ENCODE measurements around the gene LIMS1. TPM values are rescaled to one million over a fixed set of nuclear protein-coding genes. Genes with fewer than 3 reads are reported as not detected.
A peak's percentile ranks its signal among the peaks of the same experiment; 100 is the strongest.

Gene LIMS1
- total RNA-seq, result 100 to 1,000 TPM in 1 of 5 donors, 10 to 100 TPM in 4; 21.0 to 136 (median 35.2) TPM
- polyA plus RNA-seq, result 10 to 100 TPM; 11.9 to 33.3 (median 33.1) TPM
- long read RNA-seq, donor 1, full-length matches to known transcripts, result 7 of 19 reads
- long read RNA-seq, donor 1, partial matches to known transcripts, result 12 of 19 reads
- long read RNA-seq, donor 1, other reads (novel, unspliced or antisense), result 0 of 19 reads
- long read RNA-seq, donor 2, full-length matches to known transcripts, result 10 of 17 reads
- long read RNA-seq, donor 2, partial matches to known transcripts, result 7 of 17 reads
- long read RNA-seq, donor 2, other reads (novel, unspliced or antisense), result 0 of 17 reads
- long read RNA-seq, donor 3, full-length matches to known transcripts, result 8 of 23 reads
- long read RNA-seq, donor 3, partial matches to known transcripts, result 15 of 23 reads
- long read RNA-seq, donor 3, other reads (novel, unspliced or antisense), result 0 of 23 reads
- long read RNA-seq, donor 4, full-length matches to known transcripts, result 1 of 1 reads
- long read RNA-seq, donor 4, partial matches to known transcripts, result 0 of 1 reads
- long read RNA-seq, donor 4, other reads (novel, unspliced or antisense), result 0 of 1 reads
- long read RNA-seq, donor 5, full-length matches to known transcripts, result 11 of 18 reads
- long read RNA-seq, donor 5, partial matches to known transcripts, result 7 of 18 reads
- long read RNA-seq, donor 5, other reads (novel, unspliced or antisense), result 0 of 18 reads
- long read RNA-seq, donor 6, result 0 reads
- long read RNA-seq, donor 7, full-length matches to known transcripts, result 7 of 7 reads
- long read RNA-seq, donor 7, partial matches to known transcripts, result 0 of 7 reads
- long read RNA-seq, donor 7, other reads (novel, unspliced or antisense), result 0 of 7 reads
- long read RNA-seq, donor 8, full-length matches to known transcripts, result 13 of 18 reads
- long read RNA-seq, donor 8, partial matches to known transcripts, result 5 of 18 reads
- long read RNA-seq, donor 8, other reads (novel, unspliced or antisense), result 0 of 18 reads
- long read RNA-seq, donor 9, full-length matches to known transcripts, result 6 of 6 reads
- long read RNA-seq, donor 9, partial matches to known transcripts, result 0 of 6 reads
- long read RNA-seq, donor 9, other reads (novel, unspliced or antisense), result 0 of 6 reads
- long read RNA-seq, donor 10, full-length matches to known transcripts, result 4 of 4 reads
- long read RNA-seq, donor 10, partial matches to known transcripts, result 0 of 4 reads
- long read RNA-seq, donor 10, other reads (novel, unspliced or antisense), result 0 of 4 reads

GRCh38 chr2:108533832-108534583, at the start of gene LIMS1:
TSS of gene LIMS1 (plus strand) at chr2:108534470. CDS start at chr2:108534563, 93 bp downstream.
- Histone ChIP-seq H3K4me3 (peak within 1 kb of the TSS; percentile 60 to 66 (median 66)), H3K27me3 (no peaks in the 10 kb centered on the region), H3K27ac (peak within 1 kb of the TSS; percentile 92 to 99 (median 95)), H3K36me3 (no peaks in the 10 kb centered on the region), H3K9me3 (no peaks in the 10 kb centered on the region), H3K4me1 (peaks cover 16 to 51% (median 41%) of the 10 kb centered on the region in 4 donors)
- DNase-seq, result peak; percentile 93 to 97
- TF ChIP-seq POLR2A (IDR thresholded peaks at IDR 0.05) (peak in 1 of 4 donors; percentile 37), POLR2AphosphoS5 (IDR thresholded peaks at IDR 0.05) (peak; percentile 60 to 79 (median 69)), EP300 (IDR thresholded peaks at IDR 0.05) (no peak), CTCF (IDR thresholded peaks at IDR 0.05) (peak in 1 of 7 experiments; percentile 25)
- 0 to 1% (median 1%) methylated on average over 15 to 74 of the region's 87 CpGs for WGBS, 5 donors
- intact Hi-C loops (cut with DNase I; ENCODE audit: low total_unique reads), result no loop called here

- TF ChIP-seq POLR2AphosphoS5 (IDR thresholded peaks at IDR 0.05) (no peak), EP300 (IDR thresholded peaks at IDR 0.05) (no peak), POLR2A (IDR thresholded peaks at IDR 0.05) (no peak), CTCF (IDR thresholded peaks at IDR 0.05) (no peak)
- intact Hi-C loops (cut with DNase I; ENCODE audit: low total_unique reads), result no loop called here
- no peak overlapping the region for H3K4me3 ChIP-seq
- no peaks in the 10 kb centered on the region for H3K9me3 ChIP-seq
- peaks cover 46 to 96% (median 90%) of the 10 kb centered on the region in 4 donors for H3K36me3 ChIP-seq
- H3K27me3 ChIP-seq, result no peaks in the 10 kb centered on the region
- H3K27ac ChIP-seq, result no peak overlapping the region
- DNase-seq, result no peak
- 89 to 98% (median 96%) methylated on average over 2 of the region's 2 CpGs for WGBS, 5 donors
- no peaks in the 10 kb centered on the region for H3K4me1 ChIP-seq
Observed at GRCh38 chr2:108485253-108485652, 49.0 kb upstream of the LIMS1 start.

GRCh38 chr2:108490506-108491122, 43.7 kb upstream of the LIMS1 start:
- Histone ChIP-seq H3K4me1 (no peaks in the 10 kb centered on the region), H3K27me3 (no peaks in the 10 kb centered on the region), H3K36me3 (peaks cover 32 to 98% (median 96%) of the 10 kb centered on the region in 4 donors), H3K9me3 (no peaks in the 10 kb centered on the region), H3K27ac (no peak overlapping the region), H3K4me3 (no peak overlapping the region)
- DNase-seq, result no peak
- intact Hi-C loops (cut with DNase I; ENCODE audit: low total_unique reads), result no loop called here
- TF ChIP-seq CTCF (IDR thresholded peaks at IDR 0.05) (no peak), EP300 (IDR thresholded peaks at IDR 0.05) (no peak), POLR2A (IDR thresholded peaks at IDR 0.05) (no peak)

Data from stomach (tissue), 19 donors.